ENCODE measurements around the gene CTNND2.

Gene CTNND2

DNA sequence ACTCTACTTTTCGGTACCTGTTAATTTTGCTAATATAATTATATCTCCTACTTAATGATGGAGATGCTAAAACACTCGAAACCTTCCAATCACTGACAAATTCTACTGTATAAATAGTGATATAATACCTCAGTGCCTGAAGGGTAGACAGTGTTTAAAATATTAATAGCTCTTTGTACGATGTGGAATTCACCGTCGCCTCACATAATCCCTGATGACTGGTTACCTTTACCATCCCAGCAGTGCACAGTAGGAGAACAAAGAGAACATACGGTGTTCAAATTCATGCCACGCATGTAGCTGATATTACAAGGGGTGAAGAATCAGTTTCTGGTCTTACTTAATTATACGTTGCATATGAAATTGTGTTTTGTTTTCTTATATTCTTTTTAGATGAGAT, 506.7 kb downstream of the CTNND2 start:
- TF ChIP-seq, protein P1, sequence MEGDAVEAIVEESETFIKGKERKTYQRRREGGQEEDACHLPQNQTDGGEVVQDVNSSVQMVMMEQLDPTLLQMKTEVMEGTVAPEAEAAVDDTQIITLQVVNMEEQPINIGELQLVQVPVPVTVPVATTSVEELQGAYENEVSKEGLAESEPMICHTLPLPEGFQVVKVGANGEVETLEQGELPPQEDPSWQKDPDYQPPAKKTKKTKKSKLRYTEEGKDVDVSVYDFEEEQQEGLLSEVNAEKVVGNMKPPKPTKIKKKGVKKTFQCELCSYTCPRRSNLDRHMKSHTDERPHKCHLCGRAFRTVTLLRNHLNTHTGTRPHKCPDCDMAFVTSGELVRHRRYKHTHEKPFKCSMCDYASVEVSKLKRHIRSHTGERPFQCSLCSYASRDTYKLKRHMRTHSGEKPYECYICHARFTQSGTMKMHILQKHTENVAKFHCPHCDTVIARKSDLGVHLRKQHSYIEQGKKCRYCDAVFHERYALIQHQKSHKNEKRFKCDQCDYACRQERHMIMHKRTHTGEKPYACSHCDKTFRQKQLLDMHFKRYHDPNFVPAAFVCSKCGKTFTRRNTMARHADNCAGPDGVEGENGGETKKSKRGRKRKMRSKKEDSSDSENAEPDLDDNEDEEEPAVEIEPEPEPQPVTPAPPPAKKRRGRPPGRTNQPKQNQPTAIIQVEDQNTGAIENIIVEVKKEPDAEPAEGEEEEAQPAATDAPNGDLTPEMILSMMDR (IDR thresholded peaks at IDR 0.05; ENCODE audit: low read length): no peak
- TF ChIP-seq EZH2phosphoT487 (IDR thresholded peaks at IDR 0.05; ENCODE audit: low read length) (no peak), EZH2 (optimal IDR thresholded peaks at IDR 0.05; ENCODE audit: low read depth, low read length) (no peak)
- Histone ChIP-seq H3K36me3 (replicated peaks; ENCODE audit: insufficient read depth, low read length) (no peaks in the 10 kb centered on the region), H3K4me3 (ENCODE audit: low read length) (no peak overlapping the region)

DNA sequence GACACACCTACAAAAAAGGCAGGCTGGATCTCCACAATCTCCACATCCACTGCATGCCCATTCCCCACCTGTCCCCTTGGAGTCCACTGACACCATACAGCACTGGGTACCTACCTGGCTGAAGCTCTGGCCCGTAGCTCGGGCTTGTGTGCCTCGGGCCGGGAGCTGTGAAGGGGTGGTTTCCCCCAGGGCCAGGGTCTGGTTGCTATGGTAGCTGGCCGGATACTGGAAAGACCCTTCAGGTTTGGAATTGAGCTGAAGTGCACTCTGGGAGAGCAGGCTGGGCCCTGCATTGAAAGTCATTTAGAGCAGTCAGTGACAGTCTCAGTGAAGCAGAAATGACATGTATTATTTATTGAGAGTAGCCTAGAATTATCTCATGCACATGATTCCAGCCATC, 507.3 kb downstream of the CTNND2 start:
- Histone ChIP-seq H3K27ac (ENCODE audit: low read length) (no peak overlapping the region), H3K27me3 (replicated peaks; ENCODE audit: insufficient read depth, low read length) (no peaks in the 10 kb centered on the region), H3K9me3 (replicated peaks; ENCODE audit: insufficient read depth, low read length) (no peaks in the 10 kb centered on the region), H3K9me2 (replicated peaks; ENCODE audit: insufficient read depth, low read length) (no peaks in the 10 kb centered on the region), H3K36me3 (replicated peaks; ENCODE audit: insufficient read depth, low read length) (no peaks in the 10 kb centered on the region), H2AFZ (ENCODE audit: low read length) (no peak overlapping the region), H3K4me3 (ENCODE audit: low read length) (no peak overlapping the region), H4K20me1 (ENCODE audit: insufficient read depth, low read length) (no peaks in the 10 kb centered on the region), H3K4me2 (ENCODE audit: low read depth, low read length) (no peak overlapping the region), H3F3A (ENCODE audit: insufficient read depth, low read length) (no peaks in the 10 kb centered on the region), H3K79me2 (ENCODE audit: low read length) (no peaks in the 10 kb centered on the region), H3K4me1 (ENCODE audit: low read length) (no peaks in the 10 kb centered on the region), H3K9ac (ENCODE audit: low read length) (no peak overlapping the region)
- TF ChIP-seq, protein P1 (IDR thresholded peaks at IDR 0.05; ENCODE audit: low read length): no peak
- no peak for TF ChIP-seq EZH2 (optimal IDR thresholded peaks at IDR 0.05; ENCODE audit: low read depth, low read length)
- TF ChIP-seq EZH2phosphoT487 (IDR thresholded peaks at IDR 0.05; ENCODE audit: low read length): no peak
- DNase-seq: no peak

More for the DNA sequence above, 506.7 kb downstream of the CTNND2 start:
- Histone ChIP-seq H3K9me3 (replicated peaks; ENCODE audit: insufficient read depth, low read length) (no peaks in the 10 kb centered on the region), H3K79me2 (ENCODE audit: low read length) (no peaks in the 10 kb centered on the region), H3K4me1 (ENCODE audit: low read length) (no peaks in the 10 kb centered on the region), H3K27me3 (replicated peaks; ENCODE audit: insufficient read depth, low read length) (no peaks in the 10 kb centered on the region), H3K9me2 (replicated peaks; ENCODE audit: insufficient read depth, low read length) (no peaks in the 10 kb centered on the region), H2AFZ (ENCODE audit: low read length) (no peak overlapping the region), H3K4me2 (ENCODE audit: low read depth, low read length) (no peak overlapping the region), H3K27ac (ENCODE audit: low read length) (no peak overlapping the region), H3F3A (ENCODE audit: insufficient read depth, low read length) (no peaks in the 10 kb centered on the region), H4K20me1 (ENCODE audit: insufficient read depth, low read length) (no peaks in the 10 kb centered on the region), H3K9ac (ENCODE audit: low read length) (no peak overlapping the region)
- no peak for DNase-seq

DNA sequence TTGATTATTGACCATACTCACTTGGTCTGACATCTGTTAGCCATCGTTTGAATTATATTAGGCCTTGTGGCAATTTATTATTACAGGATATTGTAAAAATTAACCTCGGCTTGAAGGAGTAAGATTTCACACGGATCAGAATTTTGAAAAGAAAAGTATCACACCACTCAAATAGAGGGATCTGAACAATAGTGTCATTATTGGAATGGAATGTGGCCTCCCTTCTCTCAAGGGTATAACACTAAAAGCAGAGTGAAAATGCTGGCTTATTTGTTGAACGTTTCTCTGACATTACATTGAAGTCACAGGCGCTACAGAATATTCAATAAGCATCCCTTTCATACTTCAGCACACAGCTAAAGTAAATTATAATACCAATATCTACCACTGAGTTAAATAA, 509.3 kb downstream of the CTNND2 start:
- no peak overlapping the region for H3K9ac ChIP-seq (ENCODE audit: low read length)
- no peak overlapping the region for H2AFZ ChIP-seq (ENCODE audit: low read length)
- H3K4me2 ChIP-seq (ENCODE audit: low read depth, low read length): no peak overlapping the region
- no peaks in the 10 kb centered on the region for H3K9me2 ChIP-seq (replicated peaks; ENCODE audit: insufficient read depth, low read length)
- H3K36me3 ChIP-seq (replicated peaks; ENCODE audit: insufficient read depth, low read length): no peaks in the 10 kb centered on the region
- H4K20me1 ChIP-seq (ENCODE audit: insufficient read depth, low read length): no peaks in the 10 kb centered on the region
- no peak for TF ChIP-seq EZH2 (optimal IDR thresholded peaks at IDR 0.05; ENCODE audit: low read depth, low read length)
- TF ChIP-seq, protein P1 (IDR thresholded peaks at IDR 0.05; ENCODE audit: low read length): no peak
- TF ChIP-seq EZH2phosphoT487 (IDR thresholded peaks at IDR 0.05; ENCODE audit: low read length): no peak
- no peak overlapping the region for H3K4me3 ChIP-seq (ENCODE audit: low read length)
- H3K27ac ChIP-seq (ENCODE audit: low read length): no peak overlapping the region
- H3F3A ChIP-seq (ENCODE audit: insufficient read depth, low read length): no peaks in the 10 kb centered on the region
- no peaks in the 10 kb centered on the region for H3K9me3 ChIP-seq (replicated peaks; ENCODE audit: insufficient read depth, low read length)
- H3K79me2 ChIP-seq (ENCODE audit: low read length): no peaks in the 10 kb centered on the region
- no peak for DNase-seq
- H3K4me1 ChIP-seq (ENCODE audit: low read length): no peaks in the 10 kb centered on the region
- no peaks in the 10 kb centered on the region for H3K27me3 ChIP-seq (replicated peaks; ENCODE audit: insufficient read depth, low read length)
